Measurements from ENCODE around the gene AK8. TPM values are rescaled to one million over a fixed set of nuclear protein-coding genes. Genes with fewer than 3 reads are reported as not detected.

Gene AK8
- total and polyA plus RNA-seq, 11 donors = 0.61 to 1.4 TPM; not detected in 9

GRCh38 chr9:132730054-132731033, 147.7 kb downstream of the AK8 start:
- H3K4me3 ChIP-seq = no peak overlapping the region
- H3K9me3 ChIP-seq = no peaks in the 10 kb centered on the region
- H3K36me3 ChIP-seq = no peaks in the 10 kb centered on the region
- WGBS, 4 donors = 83 to 86% (median 84%) methylated on average over 16 of the region's 16 CpGs
- no peak overlapping the region for H3K27ac ChIP-seq
- TF ChIP-seq POLR2A (IDR thresholded peaks at IDR 0.05) (no peak), CTCF (IDR thresholded peaks at IDR 0.05) (no peak)
- no peaks in the 10 kb centered on the region for H3K4me1 ChIP-seq
- DNase-seq = no peak
- no peak for ATAC-seq
- no peaks in the 10 kb centered on the region for H3K27me3 ChIP-seq
- intact Hi-C loops (cut with DNase I) = no loop called here

- no peak for ATAC-seq
Observed at GRCh38 chr9:132729235-132729890, 148.7 kb downstream of the AK8 start.

GRCh38 chr9:132728497-132728896, 149.6 kb downstream of the AK8 start:
- no peak for TF ChIP-seq CTCF (IDR thresholded peaks at IDR 0.05)
- TF ChIP-seq POLR2A (IDR thresholded peaks at IDR 0.05) = no peak
- Histone ChIP-seq H3K4me3 (no peak overlapping the region), H3K27me3 (peaks cover 0 to 4% (median 0%) of the 10 kb centered on the region in 9 donors), H3K36me3 (no peaks in the 10 kb centered on the region), H3K4me1 (no peaks in the 10 kb centered on the region), H3K9me3 (no peaks in the 10 kb centered on the region), H3K27ac (no peak overlapping the region)
- 35 to 73% (median 50%) methylated on average over 2 of the region's 2 CpGs for WGBS, 4 donors
- intact Hi-C loops (cut with DNase I) = no loop called here
- no peak for DNase-seq
- no peak for ATAC-seq

More at GRCh38 chr9:132729235-132729890, 148.7 kb downstream of the AK8 start:
- no peak for DNase-seq
- WGBS, 4 donors = 57 to 65% (median 59%) methylated on average over 5 of the region's 5 CpGs
- no peaks in the 10 kb centered on the region for H3K27me3 ChIP-seq
- no peaks in the 10 kb centered on the region for H3K9me3 ChIP-seq
- H3K36me3 ChIP-seq = no peaks in the 10 kb centered on the region
- H3K27ac ChIP-seq = no peak overlapping the region
- H3K4me1 ChIP-seq = no peaks in the 10 kb centered on the region
- H3K4me3 ChIP-seq = no peak overlapping the region
- intact Hi-C loops (cut with DNase I) = no loop called here
- no peak for TF ChIP-seq POLR2A (IDR thresholded peaks at IDR 0.05)
- TF ChIP-seq CTCF (IDR thresholded peaks at IDR 0.05) = no peak

GRCh38 chr9:132728071-132728470, 150.0 kb downstream of the AK8 start:
- H3K27ac ChIP-seq = no peak overlapping the region
- H3K27me3 ChIP-seq = peaks cover 0 to 4% (median 0%) of the 10 kb centered on the region in 9 donors
- no peak overlapping the region for H3K4me3 ChIP-seq
- H3K36me3 ChIP-seq = no peaks in the 10 kb centered on the region
- H3K4me1 ChIP-seq = no peaks in the 10 kb centered on the region
- ATAC-seq (no peak), DNase-seq (no peak)
- TF ChIP-seq CTCF (IDR thresholded peaks at IDR 0.05) (no peak), POLR2A (IDR thresholded peaks at IDR 0.05) (no peak)
- intact Hi-C loops (cut with DNase I) = no loop called here
- H3K9me3 ChIP-seq = no peaks in the 10 kb centered on the region
- WGBS, 4 donors = 76 to 87% (median 84%) methylated on average over 4 to 5 of the region's 5 CpGs
